Stimulated activated CD8-positive, alpha-beta memory T cell treated with anti-CD3 and anti-CD28 coated beads, Interleukin-4, amount 100 ng/mL, for 48 hours (primary cell): ENCODE results near the gene CLHC1.
A peak's percentile ranks its signal among the peaks of the same experiment; 100 is the strongest.
"Not testable (repeated sequence)": the region's sequence is repeated elsewhere in the genome, so short reads cannot be mapped to it uniquely, and the experiment has no call there.

Experiments used
- DNase-seq: peaks from one replicate; pipeline ENCODE4 v3.0.0-alpha.2; 2020

The CLHC1 gene

DNA sequence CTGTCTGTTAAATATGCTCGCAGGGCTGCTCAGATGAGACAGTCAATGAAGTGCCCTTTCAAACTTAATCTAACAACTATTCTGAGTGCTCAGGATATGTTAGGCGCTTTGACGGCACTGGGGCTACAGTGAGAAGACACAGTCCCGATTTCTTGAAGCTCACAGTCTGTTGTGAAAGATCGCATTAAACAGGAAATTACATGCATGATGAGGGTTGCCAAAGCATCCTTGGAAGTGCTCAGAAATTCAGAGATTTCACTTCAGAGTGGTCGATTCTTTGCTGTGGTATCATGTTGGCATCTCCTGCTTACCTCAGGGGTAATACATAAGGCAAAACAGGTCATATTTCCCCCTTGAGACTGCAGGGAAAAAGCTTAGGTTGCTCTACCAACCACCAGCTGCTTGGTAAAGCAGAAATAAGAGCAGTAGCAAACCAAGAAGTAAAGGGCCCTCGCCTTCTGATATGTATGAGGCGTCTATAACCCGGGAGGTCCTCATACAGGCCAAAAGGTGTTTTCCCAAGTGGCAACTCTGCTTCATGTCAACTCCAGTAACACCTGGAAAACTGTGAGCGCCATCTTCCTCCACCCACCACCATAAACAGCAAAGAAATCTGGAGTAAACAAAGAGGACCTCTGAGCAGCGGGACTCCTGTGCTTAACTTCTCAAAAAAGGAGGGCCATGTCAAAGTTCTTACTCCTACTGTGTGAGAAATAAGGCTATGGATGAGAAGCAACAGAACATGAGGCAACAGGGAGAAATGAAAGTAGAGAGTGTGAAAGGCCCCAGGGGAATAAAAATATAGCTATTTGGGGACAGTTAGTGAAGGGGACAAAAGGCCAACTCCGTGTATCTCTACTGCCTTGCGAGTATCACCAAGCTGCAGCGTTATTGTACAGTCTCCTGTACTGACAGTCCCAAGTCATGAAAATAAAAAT is 79.3 kb downstream of the CLHC1 start:
- no peak for DNase-seq

DNA sequence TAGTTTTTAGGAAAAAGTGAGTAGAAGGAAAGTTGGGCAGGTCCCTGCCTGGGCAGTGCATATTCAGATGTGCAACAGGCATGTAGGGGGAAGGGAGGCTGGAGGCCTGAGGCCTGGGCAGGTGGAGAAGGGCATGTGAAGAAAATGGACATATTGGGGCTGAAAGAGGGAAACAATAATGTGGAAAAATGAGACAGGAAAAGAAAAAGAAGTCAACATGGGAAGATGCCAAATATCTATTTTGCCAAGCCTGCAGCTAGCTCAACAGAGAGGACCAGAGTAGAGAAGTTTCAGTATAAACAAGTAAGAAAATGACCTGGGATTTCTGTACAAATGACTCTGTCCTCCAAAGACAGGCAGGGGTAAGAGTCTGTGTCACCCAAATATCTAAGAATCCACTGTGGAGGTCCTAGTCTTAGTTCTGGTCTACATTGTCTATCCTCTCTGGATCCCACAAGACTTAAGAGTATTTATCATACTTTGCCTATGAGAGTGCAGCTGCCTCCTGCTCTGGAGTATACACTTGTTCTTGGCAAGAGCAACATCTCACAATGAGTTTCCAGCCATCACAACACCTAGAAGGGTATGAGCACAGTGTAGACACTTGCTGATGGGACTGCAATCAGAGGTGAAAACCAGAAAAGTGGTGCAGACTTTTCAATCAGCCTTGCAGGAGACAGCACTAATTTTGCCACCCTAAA is 80.2 kb downstream of the CLHC1 start:
- DNase-seq, result no peak

DNA sequence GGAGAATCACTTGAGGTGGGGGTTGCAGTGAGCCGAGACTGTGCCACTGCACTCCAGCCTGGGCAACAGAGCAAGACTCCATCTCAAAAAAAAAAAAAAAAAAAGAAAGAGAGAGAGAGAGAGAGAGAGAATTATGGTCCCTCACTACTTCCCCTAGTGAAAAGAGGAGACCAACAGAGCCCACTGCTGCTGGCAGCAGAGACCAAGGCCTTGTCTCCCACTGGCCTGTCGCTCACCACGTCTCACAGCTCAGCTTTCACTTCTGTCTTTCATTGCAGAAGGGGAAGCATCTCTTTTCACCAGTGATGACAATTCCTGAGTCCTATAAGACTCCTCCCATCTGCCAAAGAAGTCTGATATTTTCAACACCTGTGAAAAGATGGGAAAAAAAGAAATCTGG is 81.3 kb downstream of the CLHC1 start:
- no peak for DNase-seq

GRCh38 chr2:55148269-55148668 is 83.8 kb downstream of the CLHC1 start:
- no peak for DNase-seq

DNA sequence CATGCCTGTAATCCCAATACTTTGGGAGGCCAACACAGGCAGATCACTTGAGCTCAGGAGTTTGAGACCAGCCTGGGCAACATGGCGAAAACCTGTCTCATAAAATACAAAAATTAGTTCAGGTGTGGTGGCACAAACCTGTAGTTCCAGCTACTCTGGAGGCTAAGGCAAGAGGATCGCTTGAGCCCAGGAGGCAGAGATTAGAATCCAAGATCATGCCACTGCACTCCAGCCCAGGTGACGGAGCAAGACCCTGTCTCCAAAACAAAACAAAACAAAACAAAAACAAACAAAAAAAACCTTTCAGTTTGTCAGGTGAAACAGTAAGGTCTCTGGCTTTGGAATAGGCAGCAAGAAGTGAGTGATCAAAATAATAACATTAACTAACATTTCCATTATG is 84.6 kb downstream of the CLHC1 start:
- DNase-seq, result no peak

DNA sequence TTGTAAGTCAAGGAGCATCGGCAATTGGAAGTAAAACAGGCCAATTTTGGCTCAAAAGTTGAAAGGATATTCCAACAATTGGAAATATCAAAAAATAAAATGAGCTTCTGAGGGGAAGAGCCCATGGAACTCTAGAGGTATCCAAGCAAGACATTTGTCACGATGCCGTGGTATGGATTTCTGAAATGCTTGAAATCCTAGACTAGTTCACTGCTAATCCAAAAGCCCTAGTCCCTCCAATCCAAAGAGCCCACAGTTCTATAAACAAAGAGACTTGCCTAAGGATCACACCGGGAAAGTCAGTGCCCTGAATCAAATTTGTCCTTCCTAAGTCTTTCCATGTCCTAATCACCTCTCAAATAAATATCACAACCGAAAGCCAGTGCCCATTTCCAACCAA is 85.1 kb downstream of the CLHC1 start:
- DNase-seq, result no peak

GRCh38 chr2:55146263-55146662 is 85.8 kb downstream of the CLHC1 start:
- DNase-seq, result no peak

DNA sequence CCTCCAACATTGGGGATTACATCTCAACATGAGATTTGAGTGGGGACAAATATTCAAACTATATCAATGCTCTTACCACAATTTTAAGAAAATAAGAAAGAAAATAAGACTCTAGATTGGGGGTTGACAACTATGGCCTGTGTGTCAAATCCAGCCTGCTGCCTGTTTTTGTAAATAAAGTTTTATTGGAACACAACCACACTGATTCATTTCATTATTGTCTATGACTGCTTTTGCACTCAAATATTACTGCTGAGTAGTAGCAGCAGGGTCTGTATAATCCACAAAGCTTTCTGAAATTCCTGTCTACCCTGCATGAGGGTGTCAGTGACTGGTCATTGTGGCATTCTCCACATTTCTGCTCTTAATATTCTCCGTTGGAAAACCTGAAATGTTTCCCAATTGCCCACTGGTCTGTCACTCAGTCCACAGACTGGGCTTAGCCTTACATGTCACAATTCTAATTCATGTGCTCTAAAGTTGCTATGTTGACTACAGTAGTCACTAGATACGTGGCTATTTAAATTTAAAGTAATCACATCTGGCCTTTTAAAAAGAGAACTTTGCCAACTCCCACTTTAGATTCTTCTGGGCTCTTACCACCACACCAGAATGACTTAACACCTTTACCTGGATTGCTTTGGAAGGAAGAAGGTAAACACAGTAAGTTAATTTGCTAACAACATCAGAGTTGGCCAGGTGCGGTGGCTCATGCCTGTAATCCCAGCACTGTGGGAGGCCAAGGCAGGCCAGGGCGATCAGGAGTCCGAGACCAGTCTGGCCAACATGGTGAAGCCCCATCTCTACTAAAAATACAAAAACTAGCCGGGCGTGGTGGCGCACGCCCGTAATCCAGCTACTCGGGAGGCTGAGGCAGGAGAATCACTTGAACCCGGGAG is 86.9 kb downstream of the CLHC1 start:
- no peak for DNase-seq

DNA sequence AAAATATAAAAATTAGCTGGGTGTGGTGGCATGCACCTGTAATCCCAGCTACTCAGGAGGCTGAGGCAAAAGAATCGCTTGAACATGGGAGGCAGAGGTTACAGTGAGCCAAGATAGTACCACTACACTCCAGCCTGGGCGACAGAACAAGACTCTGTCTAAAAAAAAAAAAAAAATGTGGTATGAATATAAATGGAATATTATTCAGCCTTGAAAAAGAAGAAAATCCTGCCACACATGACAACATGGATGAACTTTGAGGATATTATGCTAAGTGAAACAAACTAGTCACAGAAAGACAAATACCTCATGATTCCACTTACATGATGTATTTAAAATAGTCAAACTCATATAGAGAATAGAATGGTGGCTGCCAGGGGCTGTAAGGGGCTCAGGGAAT is 88.4 kb downstream of the CLHC1 start:
- not testable (repeated sequence) for DNase-seq

DNA sequence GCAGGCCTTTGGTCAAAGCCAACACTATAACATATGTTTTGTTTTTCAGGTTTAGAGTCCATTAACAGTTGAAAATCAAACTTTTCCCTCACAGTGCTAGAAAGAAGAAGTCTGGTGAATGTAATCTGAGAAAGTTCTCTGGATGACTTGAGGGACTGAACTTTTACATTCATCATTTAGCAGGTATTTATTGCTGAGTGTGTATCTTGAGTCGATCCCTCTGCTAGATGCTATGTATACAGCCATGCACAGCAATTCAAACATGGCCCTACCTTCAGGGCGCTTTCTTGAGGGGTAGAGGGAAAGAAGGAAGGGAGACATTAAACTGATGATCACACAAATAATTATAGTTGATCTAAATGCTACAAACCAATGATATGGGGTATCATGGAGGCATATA is 89.6 kb downstream of the CLHC1 start:
- DNase-seq, result no peak

GRCh38 chr2:55141572-55142413 is 90.3 kb downstream of the CLHC1 start:
- DNase-seq, result no peak

- no peak for DNase-seq
Measured at GRCh38 chr2:55140316-55141219, 91.5 kb downstream of the CLHC1 start.

DNA sequence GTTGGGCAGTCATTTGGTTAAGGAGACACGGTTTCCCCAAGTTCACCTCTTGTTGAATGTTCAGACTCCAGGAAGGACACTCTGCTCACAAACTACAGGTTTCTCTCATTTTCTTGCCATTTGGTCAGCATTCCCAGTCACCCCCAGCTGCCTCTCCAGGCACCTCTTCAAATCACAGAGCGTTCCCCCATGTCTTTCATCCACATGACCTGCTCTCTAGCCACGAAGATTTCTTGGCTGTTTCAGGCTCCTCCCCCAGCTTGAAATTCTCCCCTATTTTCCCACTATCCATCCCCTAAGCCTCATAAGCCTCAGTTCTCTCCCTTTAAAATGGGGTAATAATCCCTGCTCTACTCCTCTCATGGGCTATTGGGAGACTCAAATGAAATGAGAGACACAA is 92.8 kb downstream of the CLHC1 start:
- DNase-seq, result no peak

DNA sequence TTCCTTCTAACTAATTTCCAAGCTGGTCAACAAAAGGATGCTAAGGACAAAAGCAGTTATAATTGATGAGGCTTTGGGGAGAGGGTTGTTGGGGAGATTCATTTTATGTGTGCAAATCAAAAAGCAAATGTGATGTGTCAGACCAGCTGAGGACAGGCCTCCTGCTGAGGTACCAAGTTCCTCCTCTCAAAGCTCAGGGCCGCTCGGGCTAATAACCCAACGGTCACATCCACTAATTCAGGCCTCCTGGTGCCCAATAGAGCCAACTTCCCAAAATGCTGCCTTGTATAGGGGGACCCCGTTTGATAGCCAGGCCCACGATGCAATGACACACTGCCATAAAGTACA is 93.2 kb downstream of the CLHC1 start:
- no peak for DNase-seq

DNA sequence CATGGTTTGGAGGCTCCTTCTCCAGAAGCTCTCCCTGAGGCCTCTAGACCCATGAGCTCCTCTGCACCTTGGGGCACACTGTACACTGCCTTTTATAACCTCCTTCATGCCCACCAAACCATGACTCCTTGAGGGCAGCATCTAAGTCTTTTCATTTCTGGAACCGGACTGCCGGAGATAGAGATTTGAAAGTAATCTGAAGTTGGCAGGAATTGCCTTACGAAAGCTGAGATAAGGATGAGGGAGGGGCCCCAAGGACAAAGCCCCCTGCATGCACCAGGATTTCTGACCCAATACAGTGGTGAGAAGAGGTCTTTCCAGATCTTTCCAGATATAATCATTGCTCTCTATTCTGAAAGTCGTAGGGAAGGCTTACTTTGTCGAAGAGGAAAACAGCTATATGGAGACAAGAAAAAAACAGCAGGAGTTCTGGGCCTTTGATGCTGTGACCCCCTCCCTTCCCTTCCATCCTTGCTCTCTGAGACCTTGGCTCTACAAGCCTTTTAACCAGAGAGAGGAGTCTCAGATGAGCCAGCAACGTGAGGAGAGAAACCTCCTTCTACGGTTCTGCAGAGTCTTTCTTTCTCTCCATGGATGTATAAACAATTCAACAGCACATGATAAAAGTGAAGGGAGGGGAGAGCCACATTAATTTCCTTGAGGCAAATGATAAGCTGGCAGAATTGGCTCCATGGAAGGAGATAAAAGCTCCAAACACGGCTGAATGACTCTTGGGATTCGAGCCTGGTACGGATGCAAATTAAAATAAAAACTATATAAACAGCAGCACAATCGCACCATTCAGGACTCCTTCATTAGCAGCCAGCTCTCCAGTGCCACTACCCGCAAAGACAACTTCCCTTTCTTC is 93.8 kb downstream of the CLHC1 start:
- no peak for DNase-seq

GRCh38 chr2:55137024-55137958 is 94.8 kb downstream of the CLHC1 start:
- no peak for DNase-seq

DNA sequence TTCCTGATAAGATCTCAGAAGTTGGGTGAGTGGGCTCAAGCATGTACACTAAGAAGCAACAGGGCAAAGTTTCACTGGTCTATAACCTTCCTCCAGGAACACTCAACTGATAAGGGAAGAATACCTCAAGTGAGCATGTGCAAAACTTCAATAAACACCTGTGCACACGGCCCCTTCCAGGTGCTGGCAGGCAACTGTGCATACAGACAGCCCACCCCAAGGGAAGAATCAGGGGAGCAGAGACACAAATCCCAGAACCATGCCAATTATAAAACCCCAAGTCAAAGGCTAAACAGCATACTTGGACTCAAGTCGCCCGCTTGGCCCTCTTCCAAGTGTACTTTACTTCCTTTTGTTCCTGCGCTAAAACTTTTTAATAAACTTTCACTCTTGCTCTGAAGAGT is 96.0 kb downstream of the CLHC1 start:
- no peak for DNase-seq

DNA sequence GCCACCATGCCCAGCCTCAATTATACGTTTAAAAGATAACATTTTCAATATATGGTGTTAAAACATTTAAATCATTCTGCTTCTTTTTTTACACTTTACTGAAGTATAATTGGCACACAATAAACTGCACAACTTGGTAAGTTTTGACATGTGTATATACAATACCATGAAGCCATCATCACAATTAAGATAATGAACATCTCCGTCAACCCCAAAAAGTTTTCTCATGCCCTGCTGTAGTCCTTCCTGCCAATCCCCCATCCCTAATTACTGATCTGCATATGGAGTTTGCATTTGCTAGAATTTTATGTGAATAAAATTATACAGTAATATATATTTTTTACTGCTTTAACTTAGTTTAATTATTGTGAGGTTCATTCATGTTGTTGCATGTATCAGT is 96.6 kb downstream of the CLHC1 start:
- no peak for DNase-seq

GRCh38 chr2:55134316-55134706 is 97.8 kb downstream of the CLHC1 start:
- DNase-seq, result peak; percentile 28
